Measurements from ENCODE around the gene CRYBG1. TPM values are rescaled to one million over a fixed set of nuclear protein-coding genes. Genes with fewer than 3 reads are reported as not detected.

The CRYBG1 gene
- total and polyA plus RNA-seq, 2 donors (not counting 3 experiments of a cell fraction or from before 2014, with no cell fraction given), result 4.1 to 30.1 TPM

- no peak overlapping the region for H3K27ac ChIP-seq (ENCODE audit: insufficient read depth, low read depth, low read length)
- DNase-seq (ENCODE audit: low read depth, low spot score) (no peak), FAIRE-seq (no peak)
- ChIA-PET CTCF (interaction anchor here (1.1 to 4.7 kb wide), 2 partner anchors 17 to 38 kb away, joined by 3 to 27 read pairs; no protein-coding TSS in a partner anchor), POLR2A (no interaction called here)
- H3K9me1 ChIP-seq (replicated peaks; ENCODE audit: control insufficient read depth, extremely low read depth, insufficient read depth, low read length), result no peaks in the 10 kb centered on the region
- BruUV-seq (replicated peaks), result no TSS peak
- no peak overlapping the region for H3K4me2 ChIP-seq (ENCODE audit: insufficient read depth, low read length)
- no peak for TF ChIP-seq MYC (IDR thresholded peaks at IDR 0.05; ENCODE audit: low read depth, low read length)
- TF ChIP-seq CTCF (IDR thresholded peaks at IDR 0.05; ENCODE audit: extremely low read depth in 1 of 2, insufficient read depth in 1 of 2, low read depth in 1 of 2, low read length in 2 of 2), result no peak
- TF ChIP-seq FOS (IDR thresholded peaks at IDR 0.05; ENCODE audit: borderline replicate concordance, insufficient read depth, low read length), result no peak
- TF ChIP-seq EZH2 (IDR thresholded peaks at IDR 0.05; ENCODE audit: borderline replicate concordance, low read depth, low read length, severe bottlenecking), result no peak
- no peak for TF ChIP-seq POLR2AphosphoS5 (IDR thresholded peaks at IDR 0.05; ENCODE audit: insufficient read depth, low read depth, low read length)
- no peak for TF ChIP-seq JUN (IDR thresholded peaks at IDR 0.05; ENCODE audit: borderline replicate concordance, insufficient read depth, insufficient read length, low read depth)
- TF ChIP-seq POLR2A (IDR thresholded peaks at IDR 0.05; ENCODE audit: low read depth, low read length), result no peak
- TF ChIP-seq GATA2 (IDR thresholded peaks at IDR 0.05; ENCODE audit: insufficient read depth, insufficient read length, low read depth, low read length), result no peak
- no peak for TF ChIP-seq MAX (IDR thresholded peaks at IDR 0.05; ENCODE audit: insufficient read depth, insufficient read length)
- H3K27me3 ChIP-seq (ENCODE audit: control insufficient read depth in 2 of 2, insufficient read depth in 2 of 2, low read length in 2 of 2), result no peaks in the 10 kb centered on the region
- H2AFZ ChIP-seq (ENCODE audit: low read depth, low read length), result no peak overlapping the region
- H4K20me1 ChIP-seq (replicated peaks; ENCODE audit: control insufficient read depth, extremely low read depth, insufficient read depth, low read length), result no peaks in the 10 kb centered on the region
- peaks cover 24% of the 10 kb centered on the region for H3K4me1 ChIP-seq (ENCODE audit: control insufficient read depth, extremely low read depth, insufficient read depth, low read length)
- intact Hi-C loops (cut with micrococcal nuclease) (no loop called here), dilution Hi-C loops (cut with MboI; ENCODE audit: extremely low pct_ligation_motif_present, low sequenced_read_pairs) (loop anchor here (25.0 kb wide), 1 partner anchor 114 kb away; no protein-coding TSS in a partner anchor)
- peaks cover 0 to 2% of the 10 kb centered on the region in 2 experiments for H3K36me3 ChIP-seq (ENCODE audit: control insufficient read depth in 2 of 2, extremely low read depth in 1 of 2, insufficient read depth in 2 of 2, low read length in 2 of 2)
- H3K79me2 ChIP-seq (ENCODE audit: control insufficient read depth, insufficient read depth, low read length), result no peaks in the 10 kb centered on the region
- no peak overlapping the region for H3K4me3 ChIP-seq (replicated peaks in 1 of 3; ENCODE audit: insufficient read depth in 1 of 3, low read depth in 1 of 3, low read length in 3 of 3)
- H3K9me3 ChIP-seq (replicated peaks; ENCODE audit: control insufficient read depth, insufficient read depth, low read length), result no peaks in the 10 kb centered on the region
- no peak overlapping the region for H3K9ac ChIP-seq (replicated peaks; ENCODE audit: extremely low read depth, insufficient read depth, low read length)
These were observed 190.6 kb downstream of the CRYBG1 start for GRCh38 chr6:106551155-106551554.
